Mesothelial cell of epicardium (in vitro differentiated cells): ENCODE results near the gene CALCOCO1. TPM values are rescaled to one million over a fixed set of nuclear protein-coding genes. Genes with fewer than 3 reads are reported as not detected.

Source experiments
- DNase-seq, 2 experiments: peaks; one replicate each; pipeline ENCODE4 v3.0.0; 2021; ENCODE audit warnings: low spot score in 2 of 2; ENCODE audit not compliant: unreplicated experiment in 2 of 2
- H3K27ac Mint-ChIP-seq: 2 replicates; pipeline ENCODE4 v1.8.0; 2021; ENCODE audit warnings: mixed read lengths
- H3K27me3 Mint-ChIP-seq: 2 replicates; pipeline ENCODE4 v1.8.0; 2021; ENCODE audit warnings: low read depth, mixed read lengths
- H3K36me3 Mint-ChIP-seq: 2 replicates; pipeline ENCODE4 v1.8.0; 2021; ENCODE audit warnings: mixed read lengths
- H3K4me1 Mint-ChIP-seq: 2 replicates; pipeline ENCODE4 v1.8.0; 2021; ENCODE audit warnings: mixed read lengths
- H3K4me3 Mint-ChIP-seq: 2 replicates; pipeline ENCODE4 v1.8.0; 2021; ENCODE audit warnings: mild to moderate bottlenecking, moderate library complexity, mixed read lengths
- H3K9me3 Mint-ChIP-seq: 2 replicates; pipeline ENCODE4 v1.8.0; 2021; ENCODE audit warnings: mixed read lengths
- CTCF ChIP-seq: fragments of 200-600 bp; sonication (generic); IDR thresholded peaks from one replicate; pipeline ENCODE4 v1.5.0; 2021; ENCODE audit warnings: antibody characterized with exemption; ENCODE audit not compliant: unreplicated experiment
- total RNA-seq: library from RNA; stranded (reverse); gene quantifications from 3 replicates; pipeline ENCODE4 v1.2.1, GENCODE V29; 2021

CALCOCO1 gene
- total RNA-seq, 1 donor from 2014 or later: 130 TPM

GRCh38 chr12:53746592-53747092 lies 19.4 kb upstream of the CALCOCO1 start:
- Mint-ChIP-seq H3K27me3 (peaks cover 17% of the 10 kb centered on the region), H3K9me3 (no peaks in the 10 kb centered on the region), H3K36me3 (no peaks in the 10 kb centered on the region), H3K4me3 (no peak overlapping the region), H3K4me1 (peaks cover 13% of the 10 kb centered on the region), H3K27ac (no peak overlapping the region)
- peak; percentile 100 for TF ChIP-seq CTCF
- peak; percentile 87 to 95 for DNase-seq

- Mint-ChIP-seq H3K4me3 (no peak overlapping the region), H3K36me3 (no peaks in the 10 kb centered on the region), H3K4me1 (peaks cover 7% of the 10 kb centered on the region), H3K9me3 (no peaks in the 10 kb centered on the region), H3K27me3 (peaks cover 17% of the 10 kb centered on the region), H3K27ac (no peak overlapping the region)
- TF ChIP-seq CTCF: no peak
- DNase-seq: no peak
Measured at GRCh38 chr12:53744751-53745150, 17.5 kb upstream of the CALCOCO1 start.

- DNase-seq: no peak
- Mint-ChIP-seq H3K27me3 (peaks cover 17% of the 10 kb centered on the region), H3K4me3 (no peak overlapping the region), H3K4me1 (peaks cover 14% of the 10 kb centered on the region), H3K27ac (no peak overlapping the region), H3K36me3 (no peaks in the 10 kb centered on the region), H3K9me3 (no peaks in the 10 kb centered on the region)
- TF ChIP-seq CTCF: no peak
Measured at GRCh38 chr12:53744130-53744441, 16.8 kb upstream of the CALCOCO1 start.

- no peak overlapping the region for H3K4me3 Mint-ChIP-seq
- DNase-seq: peak in 1 of 2 experiments; percentile 70
- H3K9me3 Mint-ChIP-seq: no peaks in the 10 kb centered on the region
- peaks cover 19% of the 10 kb centered on the region for H3K4me1 Mint-ChIP-seq
- peak; percentile 93 for TF ChIP-seq CTCF
- peaks cover 17% of the 10 kb centered on the region for H3K27me3 Mint-ChIP-seq
- no peaks in the 10 kb centered on the region for H3K36me3 Mint-ChIP-seq
- H3K27ac Mint-ChIP-seq: no peak overlapping the region
Measured at GRCh38 chr12:53743266-53744129, 16.2 kb upstream of the CALCOCO1 start.

- Mint-ChIP-seq H3K4me3 (no peak overlapping the region), H3K36me3 (no peaks in the 10 kb centered on the region)
Measured at GRCh38 chr12:53740130-53740491, 12.9 kb upstream of the CALCOCO1 start.

More at GRCh38 chr12:53740130-53740491, 12.9 kb upstream of the CALCOCO1 start:
- TF ChIP-seq CTCF: no peak
- peaks cover 8% of the 10 kb centered on the region for H3K27me3 Mint-ChIP-seq
- H3K4me1 Mint-ChIP-seq: peaks cover 17% of the 10 kb centered on the region
- H3K9me3 Mint-ChIP-seq: no peaks in the 10 kb centered on the region
- DNase-seq: no peak
- no peak overlapping the region for H3K27ac Mint-ChIP-seq
